A549 (cell line): ENCODE measurements around the gene DOCK11.

Experiments used
- CBX8 ChIP-seq: fragments of 200-600 bp; sonication (generic); IDR thresholded peaks from 2 replicates; pipeline ENCODE4 v1.6.1; 2016
- CTCF ChIP-seq: fragments of >200 bp; sonication (Bioruptor Twin); formaldehyde crosslinking; IDR thresholded peaks from 3 replicates; pipeline ENCODE4 v1.5.1; 2016
- EP300 ChIP-seq, 2 experiments: fragments of >200 bp; sonication (Bioruptor Twin); formaldehyde crosslinking; IDR thresholded peaks; 2 replicates in 1 of 2; 3 replicates in 1 of 2; pipeline ENCODE4 v1.6.1; 2016 to 2017
- SMC3 ChIP-seq: fragments of >200 bp; sonication (Bioruptor Twin); formaldehyde crosslinking; IDR thresholded peaks from 3 replicates; pipeline ENCODE4 v1.6.1; 2018; ENCODE audit warnings: inconsistent platforms
- TP53 ChIP-seq: fragments of 250-450 bp; sonication (Bioruptor Pico); IDR thresholded peaks from 2 replicates; pipeline ENCODE4 v1.5.0; 2021; ENCODE audit warnings: mild to moderate bottlenecking, moderate library complexity

GRCh38 chrX:118669435-118669834 lies 173.8 kb downstream of the DOCK11 start:
- no peak for TF ChIP-seq CBX8
- no peak for TF ChIP-seq TP53 (CRISPR knock-in tag)
- TF ChIP-seq EP300 (IDR thresholded peaks at IDR 0.05), result no peak
- no peak for TF ChIP-seq SMC3
- TF ChIP-seq CTCF, result no peak
